BJ (cell line): ENCODE measurements around the gene EXOC6B. TPM values are rescaled to one million over a fixed set of nuclear protein-coding genes. Genes with fewer than 3 reads are reported as not detected.

Experiments used
- CTCF ChIA-PET: fragments of 350-600 bp; formaldehyde crosslinking; extraction: SDS; loops from one replicate; lab custom pipeline; 2021; ENCODE audit warnings: antibody characterized with exemption, inconsistent platforms; lab: Yijun Ruan, JAX
- POLR2A ChIA-PET: fragments of 300-600 bp; sonication (Branson Sonifier 250); formaldehyde crosslinking; extraction: SDS; loops from one replicate; lab custom pipeline; 2021; ENCODE audit warnings: antibody characterized with exemption; lab: Charles Lee
- DNase-seq: peaks from one replicate; pipeline ENCODE4 v3.0.0-alpha.2; 2011; ENCODE audit warnings: low read depth
- H3K27me3 ChIP-seq: 2 replicates; pipeline ENCODE4 v1.6.0; 2011; ENCODE audit warnings: low read length; ENCODE audit not compliant: control insufficient read depth, insufficient read depth
- H3K36me3 ChIP-seq: 2 replicates; pipeline ENCODE4 v1.5.1; 2011; ENCODE audit warnings: low read length; ENCODE audit not compliant: control insufficient read depth, insufficient read depth
- H3K4me3 ChIP-seq: 2 replicates; pipeline ENCODE4 v1.5.1; 2011; ENCODE audit warnings: low read depth, mild to moderate bottlenecking, control low read depth, low read length
- CTCF ChIP-seq: IDR thresholded peaks from 2 replicates; pipeline ENCODE4 v1.5.1; 2011; ENCODE audit warnings: low read depth, mild to moderate bottlenecking, control low read depth, inconsistent platforms, low read length, moderate library complexity; ENCODE audit not compliant: insufficient read depth
- polyA plus RNA-seq: library from polyadenylated mRNA; depleted of rRNA; stranded (reverse); fragments of >200 nt; gene quantifications from 2 replicates; pipeline ENCODE4 v1.2.3, GENCODE V29; 2011

Gene EXOC6B
- polyA plus RNA-seq, 1 experiment: 15.5 TPM

DNA sequence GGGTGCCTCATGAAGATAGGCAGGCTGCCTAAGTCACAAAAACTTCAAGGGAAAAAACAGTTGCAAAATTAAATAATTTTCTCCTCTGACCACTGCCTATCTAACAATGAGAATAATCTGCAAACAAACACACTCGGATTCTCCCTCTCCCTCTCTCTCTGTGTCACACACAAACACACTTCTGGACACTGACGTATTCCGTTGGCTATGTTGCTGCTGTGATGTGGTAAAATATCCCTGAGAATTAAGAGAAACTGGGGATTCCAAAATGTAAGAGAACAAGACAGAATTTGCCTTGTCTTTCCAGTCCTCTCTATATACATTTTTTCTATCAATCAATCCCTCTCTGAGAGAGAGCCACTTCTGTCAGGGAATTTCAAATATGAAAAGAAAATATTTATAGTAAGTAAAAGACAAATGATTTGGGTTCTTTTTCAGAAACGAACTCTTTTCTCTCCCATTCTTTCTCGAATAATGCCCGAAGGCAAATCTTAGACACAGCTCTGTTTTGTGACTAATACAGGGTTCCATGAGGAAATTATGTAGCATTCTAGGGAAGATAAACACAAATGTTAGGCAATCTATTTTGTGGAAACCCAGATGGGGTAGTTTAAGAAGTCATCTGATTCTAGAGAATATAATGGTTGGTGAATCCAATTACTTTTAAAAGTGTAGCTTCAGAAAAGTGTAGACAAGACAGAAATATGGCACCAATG lies 367.9 kb downstream of the EXOC6B start:
- Histone ChIP-seq H3K36me3 (no peaks in the 10 kb centered on the region), H3K4me3 (peak overlapping the region; percentile 11; the same call in 1 of the 2 replicates), H3K27me3 (no peaks in the 10 kb centered on the region)
- POLR2A ChIA-PET: interaction anchor here (0.5 kb wide), 1 partner anchor 171 kb away, joined by 5 read pairs; no protein-coding TSS in a partner anchor
- DNase-seq: peak; percentile 46
- TF ChIP-seq CTCF: no peak
- CTCF ChIA-PET: no interaction called here

DNA sequence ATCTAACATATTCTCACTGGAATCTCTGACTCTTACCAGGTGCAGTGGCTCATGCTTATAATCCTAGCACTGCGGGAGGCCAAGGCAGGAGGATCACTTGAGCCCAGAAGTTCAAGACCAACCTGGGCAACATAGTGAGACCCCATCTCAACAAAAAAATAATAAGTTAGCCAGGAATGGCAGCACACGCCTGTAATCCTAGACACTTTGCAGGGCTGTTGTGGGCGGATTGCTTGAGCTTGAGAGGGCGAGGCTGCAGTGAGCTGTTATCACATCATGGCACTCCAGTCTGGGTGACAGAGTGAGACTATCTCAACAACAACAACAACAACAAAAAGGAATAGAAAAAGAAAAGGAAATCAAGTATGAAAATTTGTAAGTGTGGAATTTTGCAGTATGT lies 371.6 kb downstream of the EXOC6B start:
- Histone ChIP-seq H3K36me3 (no peaks in the 10 kb centered on the region), H3K4me3 (no peak overlapping the region), H3K27me3 (no peaks in the 10 kb centered on the region)
- no peak for TF ChIP-seq CTCF
- ChIA-PET CTCF (no interaction called here), POLR2A (no interaction called here)
- no peak for DNase-seq

- 0 out of 2 replicates have a peak, but pooled peaks cover 1% of the 10 kb centered on the region for H3K36me3 ChIP-seq
- no peak for DNase-seq
- ChIA-PET CTCF (no interaction called here), POLR2A (no interaction called here)
- no peaks in the 10 kb centered on the region for H3K27me3 ChIP-seq
- no peak for TF ChIP-seq CTCF
- no peak overlapping the region for H3K4me3 ChIP-seq
Measured at GRCh38 chr2:72442270-72442669, 383.6 kb downstream of the EXOC6B start.

GRCh38 chr2:72439892-72440291 lies 385.9 kb downstream of the EXOC6B start:
- ChIA-PET POLR2A (no interaction called here), CTCF (no interaction called here)
- Histone ChIP-seq H3K4me3 (no peak overlapping the region), H3K27me3 (no peaks in the 10 kb centered on the region), H3K36me3 (0 out of 2 replicates have a peak, but pooled peaks cover 1% of the 10 kb centered on the region)
- DNase-seq: no peak
- TF ChIP-seq CTCF: no peak

DNA sequence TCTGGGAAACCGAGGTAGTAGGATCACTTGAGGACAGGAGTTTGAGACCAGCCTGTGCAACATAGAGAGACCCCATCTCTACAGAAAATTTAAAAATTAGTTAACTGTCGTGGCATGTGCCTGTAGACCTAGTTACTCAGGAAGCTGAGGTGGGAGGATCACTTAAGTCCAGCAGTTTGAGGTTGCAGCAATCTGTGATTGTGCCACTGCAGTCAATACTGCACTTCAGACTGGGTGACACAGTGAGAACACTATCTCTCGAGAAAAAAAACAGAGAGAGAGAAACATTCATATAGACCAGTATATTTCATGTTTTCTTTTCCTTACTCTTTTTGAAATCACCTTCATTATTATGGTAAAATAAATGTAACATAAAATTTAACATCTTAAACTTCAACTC lies 387.5 kb downstream of the EXOC6B start:
- ChIA-PET POLR2A (no interaction called here), CTCF (interaction anchor here (0.6 to 1.4 kb wide), 2 partner anchors 47 to 83 kb away, joined by 3 to 5 read pairs; no protein-coding TSS in a partner anchor)
- no peak overlapping the region for H3K4me3 ChIP-seq
- H3K27me3 ChIP-seq: no peaks in the 10 kb centered on the region
- DNase-seq: no peak
- H3K36me3 ChIP-seq: 0 out of 2 replicates have a peak, but pooled peaks cover 1% of the 10 kb centered on the region
- TF ChIP-seq CTCF: no peak
